GM12878 (cell line): ENCODE results near the gene GFM1. TPM values are rescaled to one million over a fixed set of nuclear protein-coding genes. Genes with fewer than 3 reads are reported as not detected.

ENCODE experiments used
- ATAC-seq: fragments of 200-7000 bp; cut with Tn5 transposase; 3 replicates; pipeline ENCODE4 v1.9.1; 2020; ENCODE audit warnings: mild to moderate bottlenecking, moderate library complexity
- BruUV-seq: library from RNA; stranded (reverse); fragments of 400-500 nt; replicated peaks from 2 replicates; lab custom pipeline; 2021; lab: Mats Ljungman, UMichigan
- CTCF ChIA-PET: fragments of 300-600 bp; sonication (Branson Sonifier 250); formaldehyde crosslinking; extraction: SDS; loops from one replicate; lab custom pipeline; 2021; ENCODE audit warnings: inconsistent platforms; lab: Yijun Ruan, JAX
- POLR2A ChIA-PET: fragments of 350-600 bp; formaldehyde crosslinking; extraction: SDS; loops from one replicate; lab custom pipeline; 2021; ENCODE audit warnings: inconsistent platforms; lab: Charles Lee
- RAD21 ChIA-PET: fragments of 300-600 bp; sonication (Branson Sonifier 250); formaldehyde crosslinking; loops from one replicate; lab custom pipeline; 2023; ENCODE audit warnings: antibody characterized with exemption; ENCODE audit not compliant: unreplicated experiment; lab: Charles Lee
- SMC1A ChIA-PET: fragments of 300-600 bp; sonication (Branson Sonifier 250); formaldehyde crosslinking; loops from one replicate; lab custom pipeline; 2023; ENCODE audit not compliant: unreplicated experiment, uncharacterized antibody; lab: Charles Lee
- DNase-seq: peaks from one replicate; pipeline ENCODE4 v3.0.0-alpha.2; 2011; ENCODE audit warnings: low read depth, low spot score
- FAIRE-seq: peaks from 3 replicates; lab custom pipeline; 2011; peaks lifted over from hg19 to GRCh38; lab: Jason Lieb, UNC
- H2AFZ ChIP-seq: 2 replicates; pipeline ENCODE4 v1.6.0; 2011; ENCODE audit warnings: low read depth, low read length, control low read depth; ENCODE audit not compliant: control insufficient read depth
- H3K27ac ChIP-seq: 2 replicates; pipeline ENCODE4 v1.5.1; 2011; ENCODE audit warnings: control low read depth; ENCODE audit not compliant: control insufficient read depth, insufficient read depth
- H3K27me3 ChIP-seq, 2 experiments: replicated peaks in 1 of 2; 2 replicates each; pipeline versions ENCODE4 v1.6.0 to v1.6.1; 2011; ENCODE audit warnings: low read length in 1 of 2; ENCODE audit not compliant: control insufficient read depth in 2 of 2, insufficient read depth in 2 of 2
- H3K36me3 ChIP-seq, 2 experiments: 2 replicates each; pipeline ENCODE4 v1.5.1; 2011; ENCODE audit warnings: low read length in 1 of 2; ENCODE audit not compliant: control insufficient read depth in 2 of 2, insufficient read depth in 2 of 2
- H3K4me1 ChIP-seq: 2 replicates; pipeline ENCODE4 v1.6.1; 2011; ENCODE audit warnings: mild to moderate bottlenecking, low read length, moderate library complexity, mixed read lengths; ENCODE audit not compliant: control insufficient read depth, insufficient read depth
- H3K4me2 ChIP-seq: 2 replicates; pipeline ENCODE4 v1.6.0; 2011; ENCODE audit warnings: control low read depth; ENCODE audit not compliant: control insufficient read depth, insufficient read depth
- H3K4me3 ChIP-seq: fragments of 200-600 bp; sonication (generic); 2 replicates; pipeline ENCODE4 v1.5.1; 2016
- H3K79me2 ChIP-seq: 2 replicates; pipeline ENCODE4 v1.6.0; 2011; ENCODE audit warnings: low read length; ENCODE audit not compliant: control insufficient read depth, insufficient read depth
- H3K9ac ChIP-seq: 2 replicates; pipeline ENCODE4 v1.8.0; 2011; ENCODE audit warnings: low read length, control low read depth, mixed read lengths; ENCODE audit not compliant: control insufficient read depth, insufficient read depth
- H3K9me3 ChIP-seq: replicated peaks from 3 replicates; pipeline ENCODE4 v1.5.1; 2011; ENCODE audit warnings: mild to moderate bottlenecking, low read length; ENCODE audit not compliant: control insufficient read depth, insufficient read depth
- H4K20me1 ChIP-seq: 2 replicates; pipeline ENCODE4 v1.6.0; 2011; ENCODE audit not compliant: control insufficient read depth, insufficient read depth
- ASH2L ChIP-seq: fragments of 300-600, 200-600 bp; sonication (generic); IDR thresholded peaks from 2 replicates; pipeline ENCODE4 v1.6.1; 2017; ENCODE audit warnings: low read depth, mild to moderate bottlenecking, borderline replicate concordance
- BCL11A ChIP-seq: IDR thresholded peaks from 2 replicates; pipeline ENCODE4 v1.6.1; 2011; ENCODE audit warnings: low read depth, low read length
- BHLHE40 ChIP-seq, 2 experiments: fragments of 450-650 bp in 1 of 2; IDR thresholded peaks; 2 replicates each; pipeline ENCODE4 v1.6.1; 2011 to 2017; ENCODE audit warnings: low read depth in 2 of 2, borderline replicate concordance in 1 of 2, improper control_type of control experiment in 1 of 2, low read length in 1 of 2, mild to moderate bottlenecking in 1 of 2
- E4F1 ChIP-seq: fragments of 450-650 bp; IDR thresholded peaks from 2 replicates; pipeline ENCODE4 v1.6.1; 2018; ENCODE audit warnings: borderline replicate concordance, mild to moderate bottlenecking; ENCODE audit not compliant: partially characterized antibody
- ESRRA ChIP-seq: IDR thresholded peaks from 2 replicates; pipeline ENCODE4 v1.6.1; 2012; ENCODE audit warnings: mild to moderate bottlenecking, low read length, improper control_type of control experiment
- EZH2 ChIP-seq: IDR thresholded peaks from 2 replicates; pipeline ENCODE4 v1.6.1; 2012; ENCODE audit warnings: low read depth, mild to moderate bottlenecking, control low read depth, inconsistent platforms, low read length, borderline replicate concordance; ENCODE audit not compliant: control insufficient read depth
- KLF5 ChIP-seq: fragments of 450-650 bp; IDR thresholded peaks from 2 replicates; pipeline ENCODE4 v1.6.1; 2014; ENCODE audit warnings: mild to moderate bottlenecking; ENCODE audit not compliant: partially characterized antibody
- MEF2A ChIP-seq: IDR thresholded peaks from 2 replicates; pipeline ENCODE4 v1.6.1; 2011; ENCODE audit warnings: low read depth, mild to moderate bottlenecking, low read length, moderate library complexity; ENCODE audit not compliant: insufficient read depth
- MEF2B ChIP-seq: fragments of 450-650 bp; IDR thresholded peaks from 2 replicates; pipeline ENCODE4 v1.6.1; 2018; ENCODE audit warnings: mild to moderate bottlenecking, moderate library complexity; ENCODE audit not compliant: partially characterized antibody, poor library complexity, severe bottlenecking
- RBBP5 ChIP-seq: fragments of 200-600 bp; sonication (generic); conservative IDR thresholded peaks from 2 replicates; pipeline ENCODE4 v1.6.1; 2016
- RUNX3 ChIP-seq: IDR thresholded peaks from 2 replicates; pipeline ENCODE4 v1.6.1; 2012; ENCODE audit warnings: low read length, inconsistent platforms
- SMARCA5 ChIP-seq: fragments of 450-650 bp; IDR thresholded peaks from 2 replicates; pipeline ENCODE4 v1.6.1; 2017; ENCODE audit warnings: mild to moderate bottlenecking
- SP1 ChIP-seq: IDR thresholded peaks from one replicate; pipeline ENCODE4 v1.6.1; 2011; ENCODE audit warnings: low read depth, low read length
- SREBF1 ChIP-seq: IDR thresholded peaks from 2 replicates; pipeline ENCODE4 v1.6.1; 2012; ENCODE audit warnings: mild to moderate bottlenecking, low read length
- SRF ChIP-seq, 2 experiments: IDR thresholded peaks; 2 replicates each; pipeline ENCODE4 v1.6.1; 2011; ENCODE audit warnings: low read depth in 2 of 2, low read length in 2 of 2, mild to moderate bottlenecking in 1 of 2, moderate library complexity in 1 of 2
- YBX1 ChIP-seq: fragments of 450-650 bp; IDR thresholded peaks from 2 replicates; pipeline ENCODE4 v1.6.1; 2016; ENCODE audit warnings: antibody characterized with exemption
- ZBED1 ChIP-seq: IDR thresholded peaks from 2 replicates; pipeline ENCODE4 v1.6.1; 2016; ENCODE audit warnings: borderline replicate concordance
- ZNF24 ChIP-seq: fragments of 450-650 bp; IDR thresholded peaks from 2 replicates; pipeline ENCODE4 v1.6.1; 2017; ENCODE audit warnings: antibody characterized with exemption, mild to moderate bottlenecking
- WGBS: methylation state at CpG from one replicate; pipeline ENCODE4 v1.1.6; 2016; ENCODE audit warnings: low lambda C conversion rate; ENCODE audit not compliant: insufficient replicate concordance, insufficient coverage; ENCODE audit errors: missing lambda C conversion rate; 5-methylcytosine and 5-hydroxymethylcytosine counted together
- in situ Hi-C: fragments of 300-500 bp; cut with MboI; formaldehyde crosslinking; loops from 9 replicates; pipeline ENCODE4 v1.14.3; 2018; ENCODE audit warnings: mixed read lengths
- intact Hi-C: fragments of 100-400 bp; cut with micrococcal nuclease; formaldehyde crosslinking; loops from one replicate; pipeline ENCODE4 v1.14.2; 2022; ENCODE audit not compliant: unreplicated experiment
- polyA plus RNA-seq, 11 experiments: library from polyadenylated mRNA; depleted of rRNA in 4 of 11; unstranded in 6 of 11; stranded (reverse) in 5 of 11; fragments of >200 nt; fragmentation: Nextera tagmentation in 4 of 11; fragmentation: Illumina TruSeq in 1 of 11; extraction: Ambion mirVana in 4 of 11; extraction: Trizol in 1 of 11; gene quantifications; 1 replicate in 1 of 11; 2 replicates in 10 of 11; pipeline versions ENCODE4 v1.2.1 to v1.2.3, GENCODE V29; 2011 to 2016; ENCODE audit warnings: inconsistent platforms in 2 of 11, missing spikeins in 2 of 11, low read depth in 1 of 11
- total RNA-seq, 4 experiments: library from RNA; depleted of rRNA in 3 of 4; stranded (reverse); fragments of >200 nt in 3 of 4; fragmentation: Illumina TruSeq in 1 of 4; extraction: Trizol in 1 of 4; gene quantifications; 2 replicates each; pipeline versions ENCODE4 v1.2.1 to v1.2.3, GENCODE V29; 2013 to 2021

Gene GFM1
- total and polyA plus RNA-seq, 10 of the 15 experiments (the other 5 are each of a cell fraction or from before 2014, with no cell fraction given), result 36.9 to 87.2 (median 57.3) TPM

DNA sequence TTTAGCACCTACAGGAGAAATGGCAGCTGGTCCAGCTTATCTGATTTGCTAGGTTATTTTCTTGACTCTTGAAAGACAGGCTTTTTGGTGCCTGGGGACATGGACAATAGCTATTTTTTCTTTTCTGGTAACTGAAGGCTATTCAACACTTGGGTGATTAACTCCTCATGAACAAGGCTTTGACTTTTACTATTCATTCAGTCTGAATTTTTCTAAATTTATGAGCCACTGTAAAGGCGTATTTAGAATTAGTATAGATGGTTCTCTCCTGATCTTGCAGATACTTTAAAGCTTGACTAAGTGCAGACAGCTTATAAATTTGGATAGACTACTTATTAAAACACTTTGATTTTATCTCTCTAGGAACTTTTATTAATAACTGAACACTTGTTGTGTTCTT, 18.4 kb upstream of the GFM1 start:
- no peak overlapping the region for H2AFZ ChIP-seq
- TF ChIP-seq SRF (IDR thresholded peaks at IDR 0.05; ENCODE audit: low read depth in 2 of 2, low read length in 2 of 2), result no peak
- no peak for TF ChIP-seq SREBF1
- no peak for TF ChIP-seq ZNF24
- TF ChIP-seq SMARCA5, result no peak
- TF ChIP-seq RBBP5, result no peak
- no peak for TF ChIP-seq SP1
- no peak for TF ChIP-seq YBX1
- no peak for TF ChIP-seq BCL11A
- no peak for TF ChIP-seq MEF2A
- no peak for TF ChIP-seq BHLHE40 (IDR thresholded peaks at IDR 0.05; ENCODE audit: borderline replicate concordance in 1 of 2, low read depth in 2 of 2, low read length in 1 of 2)
- TF ChIP-seq KLF5, result no peak
- no peak for TF ChIP-seq ESRRA
- TF ChIP-seq MEF2B, result no peak
- TF ChIP-seq ASH2L, result no peak
- TF ChIP-seq EZH2, result no peak
- TF ChIP-seq RUNX3, result no peak
- no peak for TF ChIP-seq ZBED1
- no peak for TF ChIP-seq E4F1
- peaks cover 0 to 2% of the 10 kb centered on the region in 2 experiments; a peak in 1 of 4 replicates for H3K27me3 ChIP-seq
- H3K79me2 ChIP-seq, result no peaks in the 10 kb centered on the region
- DNase-seq, result no peak
- CTCF ChIA-PET, result interaction anchor here (0.8 kb wide), 1 partner anchor 86 kb away, joined by 3 read pairs; no protein-coding TSS in a partner anchor
- no peaks in the 10 kb centered on the region for H4K20me1 ChIP-seq
- in situ Hi-C loops (no loop called here), intact Hi-C loops (no loop called here)
- no peak overlapping the region for H3K27ac ChIP-seq
- no peaks in the 10 kb centered on the region for H3K36me3 ChIP-seq
- no peak for ATAC-seq
- no peak overlapping the region for H3K4me3 ChIP-seq
- no peak overlapping the region for H3K9ac ChIP-seq
- SMC1A ChIA-PET, result no interaction called here
- H3K4me1 ChIP-seq, result no peaks in the 10 kb centered on the region
- no peak overlapping the region for H3K4me2 ChIP-seq
- 6% methylated on average over 1 of the region's 1 CpG for WGBS
- no peaks in the 10 kb centered on the region for H3K9me3 ChIP-seq
- POLR2A ChIA-PET, result no interaction called here
- BruUV-seq, result no TSS peak
- RAD21 ChIA-PET, result no interaction called here
- no peak for FAIRE-seq
